HL-60 (cell line): ENCODE measurements around the gene CKAP2L.
A peak's percentile ranks its signal among the peaks of the same experiment; 100 is the strongest.

Experiments used
- DNase-seq, 2 experiments: peaks; one replicate each; pipeline ENCODE4 v3.0.0-alpha.2; 2010 to 2020; ENCODE audit warnings: low read depth in 1 of 2, low spot score in 1 of 2
- H3K27ac ChIP-seq: fragments of 250-450 bp; sonication (Bioruptor Pico); replicated peaks from 2 replicates; pipeline ENCODE4 v1.5.1; 2020; ENCODE audit warnings: mild to moderate bottlenecking, moderate library complexity
- H3K27me3 ChIP-seq: fragments of 250-450 bp; sonication (Bioruptor Pico); 2 replicates; pipeline ENCODE4 v1.5.1; 2021; ENCODE audit warnings: mild to moderate bottlenecking, moderate library complexity; ENCODE audit not compliant: insufficient read depth, poor library complexity, severe bottlenecking
- H3K4me3 ChIP-seq: replicated peaks from 2 replicates; pipeline ENCODE4 v1.5.1; 2011; ENCODE audit warnings: mild to moderate bottlenecking, control low read depth, low read length; ENCODE audit not compliant: insufficient read depth
- GABPA ChIP-seq: IDR thresholded peaks from 2 replicates; pipeline ENCODE4 v1.6.1; 2012; ENCODE audit warnings: low read depth
- POLR2AphosphoS5 ChIP-seq: IDR thresholded peaks from 2 replicates; pipeline ENCODE4 v1.6.1; 2012; ENCODE audit warnings: low read depth
- SPI1 ChIP-seq: IDR thresholded peaks from 2 replicates; pipeline ENCODE4 v1.6.1; 2012; ENCODE audit warnings: low read depth, mild to moderate bottlenecking, borderline replicate concordance
- TF ChIP-seq, protein P1 (sequence below): IDR thresholded peaks from 2 replicates; pipeline ENCODE4 v1.6.1; 2012; ENCODE audit warnings: low read depth; ENCODE audit not compliant: insufficient replicate concordance
- TF ChIP-seq, protein P2 (sequence below): IDR thresholded peaks from one replicate; pipeline ENCODE4 v1.5.1; 2011; ENCODE audit warnings: low read length, control low read depth, inconsistent platforms; ENCODE audit not compliant: insufficient read depth

Gene CKAP2L

GRCh38 chr2:112789186-112789585 lies 24.8 kb upstream of the CKAP2L start:
- no peak overlapping the region for H3K27ac ChIP-seq
- DNase-seq, result no peak
- no peak overlapping the region for H3K4me3 ChIP-seq
- no peaks in the 10 kb centered on the region for H3K27me3 ChIP-seq
- TF ChIP-seq, protein P1, sequence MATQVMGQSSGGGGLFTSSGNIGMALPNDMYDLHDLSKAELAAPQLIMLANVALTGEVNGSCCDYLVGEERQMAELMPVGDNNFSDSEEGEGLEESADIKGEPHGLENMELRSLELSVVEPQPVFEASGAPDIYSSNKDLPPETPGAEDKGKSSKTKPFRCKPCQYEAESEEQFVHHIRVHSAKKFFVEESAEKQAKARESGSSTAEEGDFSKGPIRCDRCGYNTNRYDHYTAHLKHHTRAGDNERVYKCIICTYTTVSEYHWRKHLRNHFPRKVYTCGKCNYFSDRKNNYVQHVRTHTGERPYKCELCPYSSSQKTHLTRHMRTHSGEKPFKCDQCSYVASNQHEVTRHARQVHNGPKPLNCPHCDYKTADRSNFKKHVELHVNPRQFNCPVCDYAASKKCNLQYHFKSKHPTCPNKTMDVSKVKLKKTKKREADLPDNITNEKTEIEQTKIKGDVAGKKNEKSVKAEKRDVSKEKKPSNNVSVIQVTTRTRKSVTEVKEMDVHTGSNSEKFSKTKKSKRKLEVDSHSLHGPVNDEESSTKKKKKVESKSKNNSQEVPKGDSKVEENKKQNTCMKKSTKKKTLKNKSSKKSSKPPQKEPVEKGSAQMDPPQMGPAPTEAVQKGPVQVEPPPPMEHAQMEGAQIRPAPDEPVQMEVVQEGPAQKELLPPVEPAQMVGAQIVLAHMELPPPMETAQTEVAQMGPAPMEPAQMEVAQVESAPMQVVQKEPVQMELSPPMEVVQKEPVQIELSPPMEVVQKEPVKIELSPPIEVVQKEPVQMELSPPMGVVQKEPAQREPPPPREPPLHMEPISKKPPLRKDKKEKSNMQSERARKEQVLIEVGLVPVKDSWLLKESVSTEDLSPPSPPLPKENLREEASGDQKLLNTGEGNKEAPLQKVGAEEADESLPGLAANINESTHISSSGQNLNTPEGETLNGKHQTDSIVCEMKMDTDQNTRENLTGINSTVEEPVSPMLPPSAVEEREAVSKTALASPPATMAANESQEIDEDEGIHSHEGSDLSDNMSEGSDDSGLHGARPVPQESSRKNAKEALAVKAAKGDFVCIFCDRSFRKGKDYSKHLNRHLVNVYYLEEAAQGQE, result no peak
- TF ChIP-seq SPI1, result no peak
- TF ChIP-seq, protein P2, sequence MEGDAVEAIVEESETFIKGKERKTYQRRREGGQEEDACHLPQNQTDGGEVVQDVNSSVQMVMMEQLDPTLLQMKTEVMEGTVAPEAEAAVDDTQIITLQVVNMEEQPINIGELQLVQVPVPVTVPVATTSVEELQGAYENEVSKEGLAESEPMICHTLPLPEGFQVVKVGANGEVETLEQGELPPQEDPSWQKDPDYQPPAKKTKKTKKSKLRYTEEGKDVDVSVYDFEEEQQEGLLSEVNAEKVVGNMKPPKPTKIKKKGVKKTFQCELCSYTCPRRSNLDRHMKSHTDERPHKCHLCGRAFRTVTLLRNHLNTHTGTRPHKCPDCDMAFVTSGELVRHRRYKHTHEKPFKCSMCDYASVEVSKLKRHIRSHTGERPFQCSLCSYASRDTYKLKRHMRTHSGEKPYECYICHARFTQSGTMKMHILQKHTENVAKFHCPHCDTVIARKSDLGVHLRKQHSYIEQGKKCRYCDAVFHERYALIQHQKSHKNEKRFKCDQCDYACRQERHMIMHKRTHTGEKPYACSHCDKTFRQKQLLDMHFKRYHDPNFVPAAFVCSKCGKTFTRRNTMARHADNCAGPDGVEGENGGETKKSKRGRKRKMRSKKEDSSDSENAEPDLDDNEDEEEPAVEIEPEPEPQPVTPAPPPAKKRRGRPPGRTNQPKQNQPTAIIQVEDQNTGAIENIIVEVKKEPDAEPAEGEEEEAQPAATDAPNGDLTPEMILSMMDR, result no peak
- TF ChIP-seq POLR2AphosphoS5, result no peak
- TF ChIP-seq GABPA, result no peak

GRCh38 chr2:112788653-112789052 lies 24.2 kb upstream of the CKAP2L start:
- no peak overlapping the region for H3K27ac ChIP-seq
- no peak for DNase-seq

GRCh38 chr2:112787729-112788393 lies 23.5 kb upstream of the CKAP2L start:
- peak; percentile 85 to 88 for DNase-seq
- H3K27me3 ChIP-seq, result no peaks in the 10 kb centered on the region
- TF ChIP-seq GABPA (no peak), SPI1 (peak; percentile 97), POLR2AphosphoS5 (peak; percentile 52; the same call in 1 of the 2 replicates)
- TF ChIP-seq, protein P1, result no peak
- TF ChIP-seq, protein P2, result no peak
- peak overlapping the region; percentile 66 for H3K27ac ChIP-seq
- H3K4me3 ChIP-seq, result no peak overlapping the region

More at GRCh38 chr2:112788653-112789052, 24.2 kb upstream of the CKAP2L start:
- H3K4me3 ChIP-seq, result no peak overlapping the region
- H3K27me3 ChIP-seq, result no peaks in the 10 kb centered on the region
- TF ChIP-seq, protein P2, result no peak
- TF ChIP-seq, protein P1, result no peak
- TF ChIP-seq POLR2AphosphoS5, result no peak
- TF ChIP-seq SPI1, result no peak
- TF ChIP-seq GABPA, result no peak
